HFFc6 (cell line): Measurements from ENCODE around the gene NBAS. TPM values are rescaled to one million over a fixed set of nuclear protein-coding genes. Genes with fewer than 3 reads are reported as not detected.

Source experiments
- DNase-seq: peaks from one replicate; pipeline ENCODE4 v3.0.0-alpha.2; 2018
- H3K27ac Mint-ChIP-seq: 2 replicates; pipeline ENCODE4 v1.8.0; 2020; ENCODE audit warnings: mild to moderate bottlenecking, mixed read lengths
- H3K27me3 Mint-ChIP-seq: 2 replicates; pipeline ENCODE4 v1.8.0; 2021; ENCODE audit warnings: mild to moderate bottlenecking, moderate library complexity, mixed read lengths; ENCODE audit not compliant: insufficient read depth
- H3K36me3 Mint-ChIP-seq: 2 replicates; pipeline ENCODE4 v1.8.0; 2021; ENCODE audit warnings: low read depth, mixed read lengths
- H3K4me1 Mint-ChIP-seq: 2 replicates; pipeline ENCODE4 v1.8.0; 2020; ENCODE audit warnings: low read depth, mixed read lengths
- H3K4me3 Mint-ChIP-seq: 2 replicates; pipeline ENCODE4 v1.8.0; 2020; ENCODE audit warnings: mild to moderate bottlenecking, moderate library complexity, mixed read lengths
- H3K9me3 Mint-ChIP-seq: 2 replicates; pipeline ENCODE4 v1.8.0; 2020; ENCODE audit warnings: mild to moderate bottlenecking, mixed read lengths
- total RNA-seq, 6 experiments: library from RNA; stranded (reverse); fragmentation: NEBNext Ultra II Directional; extraction: Animal tissue kit (Norgen Biotek cat#: 25700); gene quantifications; 2 replicates in 1 of 6; 3 replicates in 5 of 6; pipeline ENCODE4 v1.2.3, GENCODE V29; 2021
- TF ChIP-seq, protein P1 (sequence below): fragments of 200-600 bp; sonication (generic); IDR thresholded peaks from 2 replicates; pipeline ENCODE4 v1.5.0; 2021; ENCODE audit warnings: antibody characterized with exemption, mild to moderate bottlenecking

NBAS gene
- total RNA-seq, 6 experiments from 2014 or later, result 43.5 to 54.0 (median 52.2) TPM

DNA sequence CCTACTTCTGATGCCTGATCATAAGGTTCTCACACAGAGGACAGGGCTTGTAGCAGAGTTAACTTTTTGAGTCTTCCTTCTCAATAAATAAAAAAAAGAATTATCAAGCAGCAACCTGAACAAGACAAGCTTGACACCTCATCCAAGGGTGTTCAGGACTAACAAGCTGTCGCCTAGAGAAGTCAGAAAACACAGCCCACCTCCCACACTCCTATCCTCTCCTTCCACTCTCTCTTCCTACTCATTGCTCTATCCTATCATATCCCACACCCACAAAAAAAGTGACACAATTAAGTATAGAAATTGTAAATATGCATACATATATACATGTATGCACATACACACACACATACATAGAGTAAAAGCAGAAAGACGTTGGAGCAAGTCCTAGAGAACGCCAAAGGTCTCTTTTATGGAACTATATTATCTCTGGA, 5.4 kb downstream of the NBAS start:
- Mint-ChIP-seq H3K27ac (no peak overlapping the region), H3K36me3 (peaks cover 5% of the 10 kb centered on the region; the same call in 1 of the 2 replicates), H3K4me3 (no peak overlapping the region), H3K9me3 (no peaks in the 10 kb centered on the region), H3K4me1 (peaks cover 20% of the 10 kb centered on the region), H3K27me3 (no peaks in the 10 kb centered on the region; the same call in 1 of the 2 replicates)
- DNase-seq, result no peak
- TF ChIP-seq, protein P1, sequence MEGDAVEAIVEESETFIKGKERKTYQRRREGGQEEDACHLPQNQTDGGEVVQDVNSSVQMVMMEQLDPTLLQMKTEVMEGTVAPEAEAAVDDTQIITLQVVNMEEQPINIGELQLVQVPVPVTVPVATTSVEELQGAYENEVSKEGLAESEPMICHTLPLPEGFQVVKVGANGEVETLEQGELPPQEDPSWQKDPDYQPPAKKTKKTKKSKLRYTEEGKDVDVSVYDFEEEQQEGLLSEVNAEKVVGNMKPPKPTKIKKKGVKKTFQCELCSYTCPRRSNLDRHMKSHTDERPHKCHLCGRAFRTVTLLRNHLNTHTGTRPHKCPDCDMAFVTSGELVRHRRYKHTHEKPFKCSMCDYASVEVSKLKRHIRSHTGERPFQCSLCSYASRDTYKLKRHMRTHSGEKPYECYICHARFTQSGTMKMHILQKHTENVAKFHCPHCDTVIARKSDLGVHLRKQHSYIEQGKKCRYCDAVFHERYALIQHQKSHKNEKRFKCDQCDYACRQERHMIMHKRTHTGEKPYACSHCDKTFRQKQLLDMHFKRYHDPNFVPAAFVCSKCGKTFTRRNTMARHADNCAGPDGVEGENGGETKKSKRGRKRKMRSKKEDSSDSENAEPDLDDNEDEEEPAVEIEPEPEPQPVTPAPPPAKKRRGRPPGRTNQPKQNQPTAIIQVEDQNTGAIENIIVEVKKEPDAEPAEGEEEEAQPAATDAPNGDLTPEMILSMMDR, result no peak

DNA sequence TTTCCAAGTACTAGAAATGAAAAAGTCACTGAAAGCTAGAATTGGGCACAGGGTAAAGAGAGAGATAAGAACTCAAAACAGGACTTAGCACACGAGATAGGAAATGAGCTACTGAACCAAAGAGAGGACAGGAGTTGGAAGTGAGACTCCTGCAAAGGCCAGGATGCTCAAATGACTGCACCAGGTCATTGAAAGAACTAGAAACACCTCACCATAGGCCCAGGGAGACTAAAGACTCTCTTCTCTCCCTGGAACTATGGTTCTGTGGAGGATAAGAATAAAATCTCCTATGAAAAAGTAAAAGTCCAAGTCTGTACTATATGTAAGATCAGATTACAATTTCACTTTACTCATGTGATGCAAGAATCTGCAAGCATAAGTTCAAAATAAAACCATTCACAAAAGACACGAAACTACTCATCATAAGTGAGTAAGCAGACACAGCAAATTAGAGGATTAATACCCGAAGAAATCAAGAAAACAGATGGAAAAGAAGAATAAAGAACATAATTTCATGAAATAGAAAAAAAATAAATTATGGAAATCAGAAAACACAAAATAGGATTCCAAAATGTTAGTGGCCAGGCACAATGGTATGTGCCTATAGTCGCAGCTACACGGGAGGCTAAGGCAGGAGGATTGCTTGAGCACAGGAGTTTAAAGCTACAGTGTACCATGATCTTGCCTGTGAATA, 6.5 kb downstream of the NBAS start:
- Mint-ChIP-seq H3K36me3 (peaks cover 5% of the 10 kb centered on the region; the same call in 1 of the 2 replicates), H3K4me3 (no peak overlapping the region), H3K4me1 (peaks cover 14% of the 10 kb centered on the region), H3K9me3 (no peaks in the 10 kb centered on the region), H3K27me3 (no peaks in the 10 kb centered on the region), H3K27ac (no peak overlapping the region)
- TF ChIP-seq, protein P1, result no peak
- DNase-seq, result no peak

DNA sequence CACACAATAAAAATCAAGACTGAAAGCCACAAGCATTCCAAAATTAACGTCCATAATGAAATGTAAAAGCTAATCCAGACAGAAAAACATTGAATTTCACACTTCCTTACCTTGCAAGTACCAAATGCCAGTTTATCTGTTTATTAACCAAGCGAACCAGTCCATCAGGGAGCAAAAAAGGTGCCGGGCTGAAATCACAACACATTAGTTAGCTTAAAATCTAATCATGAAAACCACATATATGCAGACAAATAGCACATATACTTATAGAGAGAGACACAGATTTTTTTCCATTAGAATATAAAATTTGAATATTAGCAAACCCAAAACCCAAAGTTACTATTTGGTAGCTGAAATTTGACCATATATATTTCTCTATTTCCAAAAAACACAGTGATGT, 7.2 kb downstream of the NBAS start:
- H3K4me1 Mint-ChIP-seq, result peaks cover 7% of the 10 kb centered on the region; the same call in 1 of the 2 replicates
- TF ChIP-seq, protein P1, result no peak
- no peaks in the 10 kb centered on the region for H3K27me3 Mint-ChIP-seq
- H3K27ac Mint-ChIP-seq, result no peak overlapping the region
- DNase-seq, result no peak
- H3K4me3 Mint-ChIP-seq, result no peak overlapping the region
- H3K36me3 Mint-ChIP-seq, result peaks cover 10% of the 10 kb centered on the region
- no peaks in the 10 kb centered on the region for H3K9me3 Mint-ChIP-seq

DNA sequence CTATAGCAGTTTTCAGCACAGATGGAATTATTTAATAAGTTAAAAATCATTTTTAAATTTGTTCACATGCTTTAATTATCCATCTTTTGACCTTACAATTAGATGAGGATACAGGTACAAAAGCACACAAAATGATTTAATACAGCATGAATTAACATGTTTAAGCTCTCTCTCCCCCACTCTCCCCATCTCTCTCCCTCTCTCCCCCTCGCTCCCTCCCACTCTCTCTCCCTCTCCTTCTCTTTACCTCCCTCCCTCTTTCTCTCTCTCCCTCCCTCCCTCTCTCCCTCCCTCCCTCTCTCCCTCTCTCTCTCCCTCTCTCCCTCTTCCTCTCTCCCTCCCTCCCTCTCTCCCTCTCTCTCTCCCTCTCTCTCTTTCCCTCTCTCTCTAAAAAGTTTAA, 7.6 kb downstream of the NBAS start:
- peaks cover 12% of the 10 kb centered on the region for H3K36me3 Mint-ChIP-seq
- peaks cover 7% of the 10 kb centered on the region; the same call in 1 of the 2 replicates for H3K4me1 Mint-ChIP-seq
- no peak overlapping the region for H3K4me3 Mint-ChIP-seq
- H3K27ac Mint-ChIP-seq, result no peak overlapping the region
- no peak for DNase-seq
- TF ChIP-seq, protein P1, result no peak
- H3K27me3 Mint-ChIP-seq, result no peaks in the 10 kb centered on the region
- no peaks in the 10 kb centered on the region for H3K9me3 Mint-ChIP-seq

DNA sequence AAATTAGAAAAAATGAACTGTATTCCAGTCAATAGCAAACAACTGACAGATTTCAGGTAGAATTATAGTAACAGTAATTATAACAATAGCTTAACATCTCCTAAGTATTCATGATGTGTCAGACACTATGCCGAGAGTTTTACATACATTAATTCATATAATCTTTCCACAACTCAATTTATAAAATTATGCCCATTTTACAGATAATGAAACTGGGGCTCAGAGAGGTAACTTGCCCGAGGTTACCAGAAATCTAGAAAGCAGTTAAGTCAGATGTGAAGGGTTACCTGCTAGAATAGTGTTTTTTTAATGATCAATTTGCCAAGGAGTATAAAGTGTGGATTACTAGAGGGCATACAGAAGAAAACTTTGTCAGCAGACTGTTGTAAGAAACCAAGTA, 12.2 kb downstream of the NBAS start:
- Mint-ChIP-seq H3K36me3 (peaks cover 17% of the 10 kb centered on the region), H3K4me1 (no peaks in the 10 kb centered on the region), H3K4me3 (no peak overlapping the region), H3K9me3 (no peaks in the 10 kb centered on the region), H3K27ac (no peak overlapping the region), H3K27me3 (no peaks in the 10 kb centered on the region)
- no peak for DNase-seq
- TF ChIP-seq, protein P1, result no peak
